ENCODE results near the gene PAXX.
A peak's percentile ranks its signal among the peaks of the same experiment; 100 is the strongest.

The PAXX gene

GRCh38 chr9:136949239-136949816, 42.9 kb upstream of the PAXX start:
- DNase-seq (ENCODE audit: low read depth): no peak
- H3K4me3 ChIP-seq (ENCODE audit: low read depth, low read length): peak overlapping the region; percentile 61
- no peak for TF ChIP-seq MYC (IDR thresholded peaks at IDR 0.05; ENCODE audit: low read depth, low read length)
- TF ChIP-seq CTCF (IDR thresholded peaks at IDR 0.05; ENCODE audit: low read depth, low read length): no peak
- no peak for TF ChIP-seq MAX (IDR thresholded peaks at IDR 0.05; ENCODE audit: low read depth, low read length)
- no peak for TF ChIP-seq POLR2A (IDR thresholded peaks at IDR 0.05; ENCODE audit: extremely low read depth, insufficient read length)

- peak; percentile 95 for DNase-seq (ENCODE audit: low read depth)
- TF ChIP-seq CTCF (IDR thresholded peaks at IDR 0.05; ENCODE audit: low read depth, low read length) (no peak), POLR2A (IDR thresholded peaks at IDR 0.05; ENCODE audit: extremely low read depth, insufficient read length) (peak; percentile 71), MAX (IDR thresholded peaks at IDR 0.05; ENCODE audit: low read depth, low read length) (peak; percentile 98), MYC (IDR thresholded peaks at IDR 0.05; ENCODE audit: low read depth, low read length) (peak; percentile 57; the same call in 1 of the 2 replicates)
- peak overlapping the region; percentile 61 for H3K4me3 ChIP-seq (ENCODE audit: low read depth, low read length)
Observed at GRCh38 chr9:136949817-136950655, 42.2 kb upstream of the PAXX start.

- H3K4me3 ChIP-seq (ENCODE audit: low read depth, low read length): no peak overlapping the region
- TF ChIP-seq POLR2A (IDR thresholded peaks at IDR 0.05; ENCODE audit: extremely low read depth, insufficient read length) (no peak), MAX (IDR thresholded peaks at IDR 0.05; ENCODE audit: low read depth, low read length) (no peak), MYC (IDR thresholded peaks at IDR 0.05; ENCODE audit: low read depth, low read length) (no peak)
- no peak for DNase-seq (ENCODE audit: low read depth)
Observed at GRCh38 chr9:136950656-136951276, 41.5 kb upstream of the PAXX start.

GRCh38 chr9:136951541-136952320, 40.5 kb upstream of the PAXX start, which contains the start of gene LCN12:
Gene LCN12 (plus strand): TSS chr9:136952273. CDS start chr9:136952328, 55 bp downstream.
- TF ChIP-seq POLR2A (IDR thresholded peaks at IDR 0.05; ENCODE audit: extremely low read depth, insufficient read length) (no peak), CTCF (IDR thresholded peaks at IDR 0.05; ENCODE audit: low read depth, low read length) (no peak), MAX (IDR thresholded peaks at IDR 0.05; ENCODE audit: low read depth, low read length) (no peak), MYC (IDR thresholded peaks at IDR 0.05; ENCODE audit: low read depth, low read length) (no peak)
- no peak for DNase-seq (ENCODE audit: low read depth)
- H3K4me3 ChIP-seq (ENCODE audit: low read depth, low read length): no peak within 1 kb of the TSS

- TF ChIP-seq MYC (IDR thresholded peaks at IDR 0.05; ENCODE audit: low read depth, low read length) (no peak), CTCF (IDR thresholded peaks at IDR 0.05; ENCODE audit: low read depth, low read length) (no peak), MAX (IDR thresholded peaks at IDR 0.05; ENCODE audit: low read depth, low read length) (no peak), POLR2A (IDR thresholded peaks at IDR 0.05; ENCODE audit: extremely low read depth, insufficient read length) (no peak)
- no peak overlapping the region for H3K4me3 ChIP-seq (ENCODE audit: low read depth, low read length)
Observed at GRCh38 chr9:136952321-136952850, 39.8 kb upstream of the PAXX start.

More at GRCh38 chr9:136952321-136952850, 39.8 kb upstream of the PAXX start:
- no peak for DNase-seq (ENCODE audit: low read depth)
